Uterus (tissue), 4 donors: Measurements from ENCODE around the gene DACT3. TPM values are rescaled to one million over a fixed set of nuclear protein-coding genes. Genes with fewer than 3 reads are reported as not detected.
A peak's percentile ranks its signal among the peaks of the same experiment; 100 is the strongest.

ENCODE experiments used
- DNase-seq, 2 donors: peaks; one replicate each; pipeline ENCODE4 v3.0.0-alpha.2; 2019 to 2020
- H3K27ac ChIP-seq, 2 donors: fragments of 200-600 bp; sonication (generic); 1 replicate in 1 of 2; 2 replicates in 1 of 2; pipeline ENCODE4 v1.5.1; 2016 to 2018
- H3K27me3 ChIP-seq, 2 donors: fragments of 200-600 bp; sonication (generic); one replicate each; pipeline ENCODE4 v1.5.1; 2018 to 2019; ENCODE audit warnings: control low read depth in 1 of 2
- H3K36me3 ChIP-seq, 2 donors: fragments of 200-600 bp; sonication (generic); one replicate each; pipeline ENCODE4 v1.5.1; 2019; ENCODE audit warnings: control low read depth in 1 of 2
- H3K4me1 ChIP-seq, 2 donors: fragments of 200-600 bp; sonication (generic); one replicate each; pipeline ENCODE4 v1.5.1; 2018 to 2019; ENCODE audit warnings: control low read depth in 1 of 2
- H3K4me3 ChIP-seq, 2 donors: fragments of 200-600 bp; sonication (generic); 1 replicate in 1 of 2; 2 replicates in 1 of 2; pipeline ENCODE4 v1.5.1; 2018 to 2019; ENCODE audit warnings: mild to moderate bottlenecking in 1 of 2
- H3K9me3 ChIP-seq, 2 donors: fragments of 200-600 bp; sonication (generic); one replicate each; pipeline ENCODE4 v1.5.1; 2019; ENCODE audit warnings: control low read depth in 1 of 2
- POLR2A ChIP-seq, 2 donors: fragments of 450-650 bp; IDR thresholded peaks; one replicate each; pipeline ENCODE4 v1.6.1; 2016; ENCODE audit warnings: antibody characterized with exemption in 2 of 2, mild to moderate bottlenecking in 1 of 2, moderate library complexity in 1 of 2
- intact Hi-C: fragments of 100-400 bp; cut with DNase I; formaldehyde crosslinking; loops from one replicate; pipeline ENCODE4 v1.15.1; 2023; ENCODE audit warnings: low total_unique reads
- total RNA-seq, 4 donors: library from RNA; depleted of rRNA in 3 of 4; stranded (reverse); fragments of >200 nt in 3 of 4; gene quantifications; one replicate each; pipeline versions ENCODE4 v1.1.0 to v1.2.4, GENCODE V29; 2014 to 2023
- TF ChIP-seq, protein P1 (sequence below), 4 experiments: fragments of 200-600 bp in 2 of 4; fragments of 450-650 bp in 2 of 4; sonication (generic) in 2 of 4; IDR thresholded peaks; one replicate each; pipeline ENCODE4 v1.5.1; 2016 to 2019; ENCODE audit warnings: antibody characterized with exemption in 4 of 4, mild to moderate bottlenecking in 2 of 4, moderate library complexity in 1 of 4
- donor health status: DM: yes; HTN: yes; CAD: no.

The DACT3 gene
- 10 to 100 TPM in 3 of 4 donors, under 1 TPM in 1; 0.29 to 90.1 (median 30.3) TPM for total RNA-seq

- peak; percentile 100 for DNase-seq
- Histone ChIP-seq H3K27ac (peak within 1 kb of the TSS; percentile 92), H3K36me3 (no peaks in the 10 kb centered on the region), H3K4me1 (no peaks in the 10 kb centered on the region), H3K27me3 (no peaks in the 10 kb centered on the region), H3K4me3 (peak within 1 kb of the TSS; percentile 63 to 93), H3K9me3 (no peaks in the 10 kb centered on the region)
- TF ChIP-seq, protein P1, sequence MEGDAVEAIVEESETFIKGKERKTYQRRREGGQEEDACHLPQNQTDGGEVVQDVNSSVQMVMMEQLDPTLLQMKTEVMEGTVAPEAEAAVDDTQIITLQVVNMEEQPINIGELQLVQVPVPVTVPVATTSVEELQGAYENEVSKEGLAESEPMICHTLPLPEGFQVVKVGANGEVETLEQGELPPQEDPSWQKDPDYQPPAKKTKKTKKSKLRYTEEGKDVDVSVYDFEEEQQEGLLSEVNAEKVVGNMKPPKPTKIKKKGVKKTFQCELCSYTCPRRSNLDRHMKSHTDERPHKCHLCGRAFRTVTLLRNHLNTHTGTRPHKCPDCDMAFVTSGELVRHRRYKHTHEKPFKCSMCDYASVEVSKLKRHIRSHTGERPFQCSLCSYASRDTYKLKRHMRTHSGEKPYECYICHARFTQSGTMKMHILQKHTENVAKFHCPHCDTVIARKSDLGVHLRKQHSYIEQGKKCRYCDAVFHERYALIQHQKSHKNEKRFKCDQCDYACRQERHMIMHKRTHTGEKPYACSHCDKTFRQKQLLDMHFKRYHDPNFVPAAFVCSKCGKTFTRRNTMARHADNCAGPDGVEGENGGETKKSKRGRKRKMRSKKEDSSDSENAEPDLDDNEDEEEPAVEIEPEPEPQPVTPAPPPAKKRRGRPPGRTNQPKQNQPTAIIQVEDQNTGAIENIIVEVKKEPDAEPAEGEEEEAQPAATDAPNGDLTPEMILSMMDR (IDR thresholded peaks at IDR 0.05): peak in 2 of 4 experiments; percentile 16 to 19
- peak; percentile 47 to 80 for TF ChIP-seq POLR2A (IDR thresholded peaks at IDR 0.05)
- intact Hi-C loops: no loop called here
Measured at GRCh38 chr19:46661020-46661731, at the start of gene DACT3. Gene DACT3 (minus strand): TSS chr19:46661182. CDS start chr19:46661064, 118 bp downstream.

- Histone ChIP-seq H3K27ac (no peak overlapping the region), H3K4me1 (peaks cover 5 to 8% of the 10 kb centered on the region in 2 donors), H3K27me3 (no peaks in the 10 kb centered on the region), H3K36me3 (no peaks in the 10 kb centered on the region), H3K4me3 (no peak overlapping the region), H3K9me3 (no peaks in the 10 kb centered on the region)
- DNase-seq: no peak
- intact Hi-C loops: no loop called here
- no peak for TF ChIP-seq POLR2A (IDR thresholded peaks at IDR 0.05)
- TF ChIP-seq, protein P1 (IDR thresholded peaks at IDR 0.05): no peak
Measured at GRCh38 chr19:46710687-46711086, 49.7 kb upstream of the DACT3 start.

- H3K27ac ChIP-seq: no peak overlapping the region
- no peaks in the 10 kb centered on the region for H3K36me3 ChIP-seq
- DNase-seq: peak; percentile 73 to 75
- no peak overlapping the region for H3K4me3 ChIP-seq
- no peaks in the 10 kb centered on the region for H3K27me3 ChIP-seq
- TF ChIP-seq, protein P1 (IDR thresholded peaks at IDR 0.05): peak; percentile 84 to 98 (median 88)
- no peak for TF ChIP-seq POLR2A (IDR thresholded peaks at IDR 0.05)
- intact Hi-C loops: no loop called here
- H3K4me1 ChIP-seq: no peaks in the 10 kb centered on the region
- no peaks in the 10 kb centered on the region for H3K9me3 ChIP-seq
Measured at GRCh38 chr19:46704379-46705076, 43.5 kb upstream of the DACT3 start.

- H3K36me3 ChIP-seq: no peaks in the 10 kb centered on the region
- intact Hi-C loops: no loop called here
- TF ChIP-seq, protein P1 (IDR thresholded peaks at IDR 0.05): no peak
Measured at GRCh38 chr19:46700704-46701103, 39.7 kb upstream of the DACT3 start.

More at GRCh38 chr19:46700704-46701103, 39.7 kb upstream of the DACT3 start:
- no peak for DNase-seq
- Histone ChIP-seq H3K4me1 (no peaks in the 10 kb centered on the region), H3K27ac (no peak overlapping the region), H3K27me3 (no peaks in the 10 kb centered on the region), H3K4me3 (no peak overlapping the region), H3K9me3 (no peaks in the 10 kb centered on the region)
